ENCODE measurements around the gene TREX2. TPM values are rescaled to one million over a fixed set of nuclear protein-coding genes. Genes with fewer than 3 reads are reported as not detected.

TREX2 gene
- total and polyA plus RNA-seq, 2 of the 4 experiments (the other 2 are of a cell fraction): 0.36 to 0.84 TPM

DNA sequence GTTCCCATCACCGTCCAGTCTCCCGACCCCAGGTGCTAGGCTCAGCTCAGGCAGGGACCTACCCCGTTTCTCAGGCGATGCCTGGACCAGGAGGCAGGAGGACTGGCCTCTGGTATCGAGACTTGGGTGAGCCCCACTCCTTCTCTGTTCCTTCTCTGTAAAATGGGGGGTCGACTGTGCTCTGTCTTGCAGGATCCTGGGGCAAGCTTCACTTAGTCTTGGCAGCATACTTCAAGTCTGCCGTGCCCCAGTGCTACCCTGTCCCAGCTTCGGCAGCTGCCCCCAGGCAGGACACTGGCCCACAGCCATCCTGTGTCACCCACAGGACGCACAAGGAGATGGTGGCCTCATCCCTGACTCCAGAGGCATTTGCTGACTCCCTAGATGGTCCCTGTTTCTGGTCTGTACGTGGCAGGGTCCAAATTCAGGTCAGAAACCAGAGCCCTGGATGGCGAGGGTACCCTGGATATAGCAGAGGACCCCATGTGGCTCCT, 31.6 kb upstream of the TREX2 start:
- in situ Hi-C loops (cut with MboI; ENCODE audit: low sequenced_read_pairs) (no loop called here), dilution Hi-C loops (cut with HindIII; ENCODE audit: low sequenced_read_pairs, unreplicated experiment) (no loop called here), intact Hi-C loops (cut with micrococcal nuclease) (no loop called here)
- Histone ChIP-seq H2AK5ac (ENCODE audit: low read depth, low read length) (peak overlapping the region; percentile 98), H3K4me1 (ENCODE audit: control insufficient read depth, insufficient read depth, low read length) (peaks cover 23% of the 10 kb centered on the region), H4K20me1 (ENCODE audit: insufficient read depth, low read length) (no peaks in the 10 kb centered on the region), H3K23ac (ENCODE audit: low read depth, low read length) (peak overlapping the region; percentile 94), H2BK120ac (ENCODE audit: low read depth, low read length) (peak overlapping the region; percentile 99), H2BK20ac (ENCODE audit: low read depth, low read length) (peak overlapping the region; percentile 99), H3K14ac (replicated peaks; ENCODE audit: low read depth, low read length) (peak overlapping the region; percentile 97), H3K79me1 (ENCODE audit: low read depth in 1 of 2, low read length in 2 of 2) (peaks cover 0 to 5% of the 10 kb centered on the region in 2 experiments; a peak in 1 of 4 replicates), H3K27me3 (ENCODE audit: control insufficient read depth, insufficient read depth, low read length) (no peaks in the 10 kb centered on the region), H3K56ac (ENCODE audit: extremely low read depth, insufficient read depth, low read length) (no peak overlapping the region), H3K4me3 (ENCODE audit: insufficient read depth, low read depth, low read length) (no peak overlapping the region), H4K8ac (ENCODE audit: low read depth in 2 of 2, low read length in 2 of 2) (peak overlapping the region; percentile 91 to 93), H3K9me1 (ENCODE audit: insufficient read depth, low read length) (peaks cover 23% of the 10 kb centered on the region), H3K9me3 (ENCODE audit: control insufficient read depth, insufficient read depth, low read length) (no peaks in the 10 kb centered on the region), H2AFZ (replicated peaks; ENCODE audit: low read length, poor library complexity) (peak overlapping the region; percentile 85), H4K5ac (ENCODE audit: low read depth, low read length) (peak overlapping the region; percentile 82), H4K91ac (ENCODE audit: insufficient read depth, low read depth, low read length) (peak overlapping the region; percentile 98), H2BK15ac (ENCODE audit: low read depth, low read length) (peak overlapping the region; percentile 100; the same call in 2 of the 3 replicates), H3K4ac (ENCODE audit: low read depth, low read length) (peak overlapping the region; percentile 99), H3K4me2 (ENCODE audit: low read depth, low read length) (no peak overlapping the region), H3K9ac (ENCODE audit: low read depth, low read length) (no peak overlapping the region), H2BK5ac (ENCODE audit: low read depth, low read length, poor library complexity, severe bottlenecking) (peak overlapping the region; percentile 72), H3K18ac (ENCODE audit: low read depth, low read length) (peak overlapping the region; percentile 78), H3K27ac (ENCODE audit: insufficient read depth, low read length) (peak overlapping the region; percentile 56), H2AK9ac (replicated peaks; ENCODE audit: low read depth, low read length, poor library complexity) (peak overlapping the region; percentile 94), H3K36me3 (ENCODE audit: control insufficient read depth, insufficient read depth, low read length) (no peaks in the 10 kb centered on the region)
- WGBS, 2 experiments (ENCODE audit: extremely low coverage in 2 of 2, insufficient read length in 1 of 2): 72% methylated on average over 3 of the region's 11 CpGs; no CpG with 5 or more reads in 1 of the 2 experiments
- no TSS peak for BruUV-seq (replicated peaks)
- ChIA-PET CTCF (no interaction called here), POLR2A (ENCODE audit: unreplicated experiment) (interaction anchor here (0.6 kb wide), 1 partner anchor 30 kb away, joined by 3 read pairs; no protein-coding TSS in a partner anchor)
- TF ChIP-seq MAZ (IDR thresholded peaks at IDR 0.05; ENCODE audit: borderline replicate concordance, low read depth, low read length) (no peak), RCOR1 (IDR thresholded peaks at IDR 0.05; ENCODE audit: insufficient replicate concordance, low read length) (no peak), ELK1 (IDR thresholded peaks at IDR 0.05; ENCODE audit: borderline replicate concordance, low read depth, low read length) (no peak), CTCF (conservative IDR thresholded peaks at IDR 0.05; ENCODE audit: low read depth, low read length) (no peak), RFX5 (IDR thresholded peaks at IDR 0.05; ENCODE audit: low read depth, low read length) (no peak), BHLHE40 (IDR thresholded peaks at IDR 0.05; ENCODE audit: low read depth, low read length) (no peak), CHD1 (IDR thresholded peaks at IDR 0.05; ENCODE audit: low read depth, low read length) (no peak), USF2 (IDR thresholded peaks at IDR 0.05; ENCODE audit: low read depth, low read length) (no peak), SMC3 (IDR thresholded peaks at IDR 0.05; ENCODE audit: low read depth, low read length) (no peak), FOS (IDR thresholded peaks at IDR 0.05; ENCODE audit: low read depth, low read length) (no peak), NFE2L2 (IDR thresholded peaks at IDR 0.05; ENCODE audit: low read depth, low read length) (no peak), MXI1 (IDR thresholded peaks at IDR 0.05; ENCODE audit: borderline replicate concordance, low read depth, low read length) (no peak), POLR2A (IDR thresholded peaks at IDR 0.05; ENCODE audit: low read depth, low read length) (no peak), MAFK (IDR thresholded peaks at IDR 0.05; ENCODE audit: low read depth, low read length) (no peak), RAD21 (IDR thresholded peaks at IDR 0.05; ENCODE audit: low read length) (no peak), CEBPB (IDR thresholded peaks at IDR 0.05; ENCODE audit: low read depth, low read length) (no peak)
- ATAC-seq (ENCODE audit: low read depth) (peak; percentile 21), DNase-seq (no peak)

Measured in IMR-90 (cell line).